RKO (cell line): Measurements from ENCODE around the gene INPP5K.
A peak's percentile ranks its signal among the peaks of the same experiment; 100 is the strongest.

ENCODE experiments used
- DNase-seq: peaks from one replicate; pipeline ENCODE4 v3.0.0-alpha.2; 2016; ENCODE audit warnings: low spot score

Gene INPP5K

GRCh38 chr17:1505586-1505985 is 10.8 kb downstream of the INPP5K start:
- DNase-seq = no peak

GRCh38 chr17:1504866-1505265 is 11.5 kb downstream of the INPP5K start:
- no peak for DNase-seq

- no peak for DNase-seq
Measured at GRCh38 chr17:1503699-1504098, 12.7 kb downstream of the INPP5K start.

GRCh38 chr17:1498869-1499268 is 17.5 kb downstream of the INPP5K start:
- no peak for DNase-seq

- no peak for DNase-seq
Measured at GRCh38 chr17:1498233-1498632, 18.2 kb downstream of the INPP5K start.

- DNase-seq = no peak
Measured at GRCh38 chr17:1497831-1498230, 18.6 kb downstream of the INPP5K start.

GRCh38 chr17:1496869-1497268 is 19.5 kb downstream of the INPP5K start:
- DNase-seq = no peak

- no peak for DNase-seq
Measured at GRCh38 chr17:1495265-1495989, 21.0 kb downstream of the INPP5K start.

- no peak for DNase-seq
Measured at GRCh38 chr17:1494736-1495253, 21.6 kb downstream of the INPP5K start.

GRCh38 chr17:1494203-1494602 is 22.2 kb downstream of the INPP5K start:
- DNase-seq = no peak

- DNase-seq = no peak
Measured at GRCh38 chr17:1493291-1493980, 23.0 kb downstream of the INPP5K start.

GRCh38 chr17:1492249-1493206 is 23.9 kb downstream of the INPP5K start, which contains the start of gene MYO1C:
MYO1C (minus strand) TSS chr17:1492686; CDS start chr17:1492487, 199 bp downstream.
- DNase-seq = no peak

GRCh38 chr17:1491443-1492248 is 24.8 kb downstream of the INPP5K start:
- peak; percentile 51 for DNase-seq

GRCh38 chr17:1490643-1491442 is 25.6 kb downstream of the INPP5K start:
- DNase-seq = peak; percentile 65

- no peak for DNase-seq
Measured at GRCh38 chr17:1488826-1489270, 27.6 kb downstream of the INPP5K start.

GRCh38 chr17:1487939-1488825 is 28.2 kb downstream of the INPP5K start:
- DNase-seq = peak; percentile 86

GRCh38 chr17:1486802-1487695 is 29.4 kb downstream of the INPP5K start:
- no peak for DNase-seq
